OCI-LY1 (cell line): ENCODE data around the gene DENND4B.
A peak's percentile ranks its signal among the peaks of the same experiment; 100 is the strongest.

Experiments
- H2AFZ ChIP-seq: fragments of 200-600 bp; sonication (generic), shearing (Covaris generic); 2 replicates; pipeline ENCODE4 v1.6.0; 2014; ENCODE audit warnings: antibody characterized with exemption, mild to moderate bottlenecking, low read length
- H3F3A ChIP-seq: fragments of 200-600 bp; sonication (generic), shearing (Covaris generic); 2 replicates; pipeline ENCODE4 v1.6.0; 2014; ENCODE audit warnings: mild to moderate bottlenecking, antibody characterized with exemption, low read length, moderate library complexity; ENCODE audit not compliant: insufficient read depth
- H3K27ac ChIP-seq: fragments of 200-600 bp; sonication (generic); 2 replicates; pipeline ENCODE4 v1.5.1; 2014; ENCODE audit warnings: low read length, mixed run types, mild to moderate bottlenecking, low read depth; ENCODE audit not compliant: poor library complexity, severe bottlenecking
- H3K27me3 ChIP-seq: fragments of 200-600 bp; sonication (generic); 2 replicates; pipeline ENCODE4 v1.6.0; 2014; ENCODE audit warnings: antibody characterized with exemption, mild to moderate bottlenecking, low read length, moderate library complexity; ENCODE audit not compliant: insufficient read depth
- H3K36me3 ChIP-seq: fragments of 200-600 bp; sonication (generic); 2 replicates; pipeline ENCODE4 v1.6.1; 2014; ENCODE audit warnings: mild to moderate bottlenecking, antibody characterized with exemption, low read length, moderate library complexity, mixed read lengths; ENCODE audit not compliant: insufficient read depth
- H3K4me1 ChIP-seq: fragments of 200-600 bp; sonication (generic); 2 replicates; pipeline ENCODE4 v1.5.1; 2014; ENCODE audit warnings: mild to moderate bottlenecking, low read length, moderate library complexity; ENCODE audit not compliant: insufficient read depth, severe bottlenecking
- H3K4me2 ChIP-seq: fragments of 200-600 bp; sonication (generic), shearing (Covaris generic); 2 replicates; pipeline ENCODE4 v1.6.1; 2014; ENCODE audit warnings: low read length
- H3K4me3 ChIP-seq: fragments of 200-600 bp; sonication (generic); 2 replicates; pipeline ENCODE4 v1.5.1; 2014; ENCODE audit warnings: low read length, low read depth, mild to moderate bottlenecking, mixed read lengths; ENCODE audit not compliant: poor library complexity, severe bottlenecking
- H3K79me2 ChIP-seq: fragments of 200-600 bp; shearing (Covaris generic); 2 replicates; pipeline ENCODE4 v1.6.1; 2016; ENCODE audit warnings: mixed run types, low read length, mixed read lengths; ENCODE audit not compliant: insufficient read depth
- H3K9ac ChIP-seq: fragments of 200-600 bp; sonication (generic), shearing (Covaris generic); 2 replicates; pipeline ENCODE4 v1.6.1; 2014; ENCODE audit warnings: mild to moderate bottlenecking, low read length, mixed read lengths
- H3K9me2 ChIP-seq: fragments of 200-600 bp; sonication (generic), shearing (Covaris generic); 2 replicates; pipeline ENCODE4 v1.6.1; 2014; ENCODE audit warnings: low read depth, mild to moderate bottlenecking, low read length, mixed read lengths
- H3K9me3 ChIP-seq: fragments of 200-600 bp; shearing (Covaris generic); 2 replicates; pipeline ENCODE4 v1.6.1; 2014; ENCODE audit warnings: low read length, mixed read lengths
- H4K20me1 ChIP-seq: fragments of 200-600 bp; sonication (generic), shearing (Covaris generic); 2 replicates; pipeline ENCODE4 v1.6.0; 2016; ENCODE audit warnings: mild to moderate bottlenecking, low read length; ENCODE audit not compliant: insufficient read depth
- EZH2 ChIP-seq: fragments of 200-600 bp; sonication (generic), shearing (Covaris generic); IDR thresholded peaks from 2 replicates; pipeline ENCODE4 v1.8.0; 2017; ENCODE audit warnings: borderline replicate concordance, mixed run types, mild to moderate bottlenecking, antibody characterized with exemption, low read length, moderate library complexity, mixed read lengths
- TF ChIP-seq, protein P1 (sequence below): fragments of 200-600 bp; sonication (generic), shearing (Covaris generic); IDR thresholded peaks from 2 replicates; pipeline ENCODE4 v1.5.1; 2017; ENCODE audit warnings: mild to moderate bottlenecking, antibody characterized with exemption, low read length, moderate library complexity, mixed read lengths

Gene DENND4B

GRCh38 chr1:153886127-153886526 lies 60.4 kb downstream of the DENND4B start:
- Histone ChIP-seq H3K9ac (no peak overlapping the region), H3K27ac (no peak overlapping the region), H3K4me2 (no peak overlapping the region), H2AFZ (no peak overlapping the region), H3K36me3 (peaks cover 25% of the 10 kb centered on the region; the same call in 1 of the 2 replicates), H3K4me1 (peaks cover 38% of the 10 kb centered on the region), H3K79me2 (peaks cover 76% of the 10 kb centered on the region), H3F3A (no peaks in the 10 kb centered on the region), H3K9me2 (no peaks in the 10 kb centered on the region), H4K20me1 (no peaks in the 10 kb centered on the region), H3K4me3 (no peak overlapping the region), H3K9me3 (no peaks in the 10 kb centered on the region), H3K27me3 (no peaks in the 10 kb centered on the region)
- TF ChIP-seq EZH2: no peak
- TF ChIP-seq, protein P1, sequence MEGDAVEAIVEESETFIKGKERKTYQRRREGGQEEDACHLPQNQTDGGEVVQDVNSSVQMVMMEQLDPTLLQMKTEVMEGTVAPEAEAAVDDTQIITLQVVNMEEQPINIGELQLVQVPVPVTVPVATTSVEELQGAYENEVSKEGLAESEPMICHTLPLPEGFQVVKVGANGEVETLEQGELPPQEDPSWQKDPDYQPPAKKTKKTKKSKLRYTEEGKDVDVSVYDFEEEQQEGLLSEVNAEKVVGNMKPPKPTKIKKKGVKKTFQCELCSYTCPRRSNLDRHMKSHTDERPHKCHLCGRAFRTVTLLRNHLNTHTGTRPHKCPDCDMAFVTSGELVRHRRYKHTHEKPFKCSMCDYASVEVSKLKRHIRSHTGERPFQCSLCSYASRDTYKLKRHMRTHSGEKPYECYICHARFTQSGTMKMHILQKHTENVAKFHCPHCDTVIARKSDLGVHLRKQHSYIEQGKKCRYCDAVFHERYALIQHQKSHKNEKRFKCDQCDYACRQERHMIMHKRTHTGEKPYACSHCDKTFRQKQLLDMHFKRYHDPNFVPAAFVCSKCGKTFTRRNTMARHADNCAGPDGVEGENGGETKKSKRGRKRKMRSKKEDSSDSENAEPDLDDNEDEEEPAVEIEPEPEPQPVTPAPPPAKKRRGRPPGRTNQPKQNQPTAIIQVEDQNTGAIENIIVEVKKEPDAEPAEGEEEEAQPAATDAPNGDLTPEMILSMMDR: no peak

DNA sequence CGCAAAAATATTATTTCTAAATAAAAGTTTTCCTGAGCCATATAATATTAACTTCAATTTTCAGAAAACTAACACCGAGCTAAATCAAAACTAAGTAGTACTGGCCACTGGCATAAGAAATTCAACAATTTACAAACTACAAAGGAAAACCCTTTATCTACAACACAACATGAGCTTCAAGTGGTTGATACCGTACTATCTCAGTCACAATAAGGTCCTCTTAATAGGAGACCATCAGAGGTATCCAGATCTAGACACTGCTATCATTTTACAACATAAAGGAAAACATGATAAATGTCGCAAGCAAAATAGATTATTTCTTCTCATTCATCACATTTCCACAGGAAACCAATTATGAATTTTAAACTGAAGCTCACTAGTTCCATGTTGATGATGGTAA lies 63.3 kb downstream of the DENND4B start:
- Histone ChIP-seq H3K27ac (no peak overlapping the region), H3K4me3 (no peak overlapping the region), H2AFZ (no peak overlapping the region), H3K36me3 (peaks cover 15% of the 10 kb centered on the region; the same call in 1 of the 2 replicates), H3K9ac (no peak overlapping the region), H3K27me3 (no peaks in the 10 kb centered on the region), H3K79me2 (peaks cover 77% of the 10 kb centered on the region), H4K20me1 (peaks cover 3% of the 10 kb centered on the region; the same call in 1 of the 2 replicates), H3K9me2 (no peaks in the 10 kb centered on the region), H3F3A (no peaks in the 10 kb centered on the region), H3K4me1 (peaks cover 30% of the 10 kb centered on the region), H3K4me2 (no peak overlapping the region), H3K9me3 (no peaks in the 10 kb centered on the region)
- no peak for TF ChIP-seq EZH2
- TF ChIP-seq, protein P1: no peak

- Histone ChIP-seq H2AFZ (no peak overlapping the region), H3K27ac (peak overlapping the region; percentile 49), H3K36me3 (peaks cover 12% of the 10 kb centered on the region; the same call in 1 of the 2 replicates), H4K20me1 (peaks cover 3% of the 10 kb centered on the region; the same call in 1 of the 2 replicates), H3K4me3 (no peak overlapping the region), H3K4me2 (peak overlapping the region; percentile 48; the same call in 1 of the 2 replicates), H3K79me2 (peaks cover 77% of the 10 kb centered on the region), H3K27me3 (no peaks in the 10 kb centered on the region), H3K9me3 (no peaks in the 10 kb centered on the region), H3F3A (no peaks in the 10 kb centered on the region), H3K9ac (no peak overlapping the region), H3K9me2 (no peaks in the 10 kb centered on the region), H3K4me1 (peaks cover 30% of the 10 kb centered on the region)
- TF ChIP-seq, protein P1: no peak
Observed at GRCh38 chr1:153882296-153882912, 64.1 kb downstream of the DENND4B start.
